RWPE2 (cell line): ENCODE data around the gene ADD1.

ENCODE experiments used
- ATAC-seq: fragments of 200-7000 bp; cut with Tn5 transposase; 3 replicates; pipeline ENCODE4 v1.9.1; 2021; ENCODE audit warnings: low read depth
- DNase-seq: peaks from one replicate; pipeline ENCODE4 v3.0.0-alpha.2; 2020; ENCODE audit warnings: low spot score
- H3K27ac ChIP-seq: fragments of 450-650 bp; 2 replicates; pipeline ENCODE4 v1.5.1; 2017; ENCODE audit warnings: mild to moderate bottlenecking; ENCODE audit not compliant: poor library complexity, severe bottlenecking
- H3K27me3 ChIP-seq: fragments of 250-450 bp; sonication (Bioruptor Pico); 2 replicates; pipeline ENCODE4 v1.5.1; 2021; ENCODE audit warnings: mild to moderate bottlenecking, moderate library complexity; ENCODE audit not compliant: insufficient read depth, poor library complexity, severe bottlenecking
- H3K36me3 ChIP-seq: fragments of 250-450 bp; sonication (Bioruptor Pico); 2 replicates; pipeline ENCODE4 v1.5.1; 2020; ENCODE audit warnings: low read depth, mild to moderate bottlenecking, moderate library complexity
- H3K4me1 ChIP-seq: fragments of 250-450 bp; sonication (Bioruptor Pico); 2 replicates; pipeline ENCODE4 v1.5.1; 2021; ENCODE audit warnings: mild to moderate bottlenecking, moderate library complexity; ENCODE audit not compliant: insufficient read depth, poor library complexity, severe bottlenecking
- H3K4me3 ChIP-seq: fragments of 250-450 bp; sonication (Bioruptor Pico); 2 replicates; pipeline ENCODE4 v1.5.1; 2021; ENCODE audit warnings: mild to moderate bottlenecking, moderate library complexity; ENCODE audit not compliant: severe bottlenecking
- H3K9me3 ChIP-seq: fragments of 250-450 bp; sonication (Bioruptor Pico); 2 replicates; pipeline ENCODE4 v1.5.1; 2021; ENCODE audit warnings: mild to moderate bottlenecking, moderate library complexity; ENCODE audit not compliant: severe bottlenecking
- CTCF ChIP-seq: fragments of 450-650 bp; IDR thresholded peaks from one replicate; pipeline ENCODE4 v1.5.1; 2017; ENCODE audit warnings: mild to moderate bottlenecking, moderate library complexity; ENCODE audit not compliant: poor library complexity, severe bottlenecking

ADD1 gene

GRCh38 chr4:2868877-2869487, 25.3 kb downstream of the ADD1 start:
- ATAC-seq = no peak
- no peak overlapping the region for H3K4me3 ChIP-seq

GRCh38 chr4:2869659-2870058, 26.0 kb downstream of the ADD1 start:
- H3K9me3 ChIP-seq = no peaks in the 10 kb centered on the region
- ATAC-seq (no peak), DNase-seq (no peak)
- no peaks in the 10 kb centered on the region for H3K27me3 ChIP-seq
- H3K36me3 ChIP-seq = no peaks in the 10 kb centered on the region
- no peaks in the 10 kb centered on the region for H3K4me1 ChIP-seq
- no peak overlapping the region for H3K27ac ChIP-seq
- no peak for TF ChIP-seq CTCF
- no peak overlapping the region for H3K4me3 ChIP-seq

More at GRCh38 chr4:2868877-2869487, 25.3 kb downstream of the ADD1 start:
- Histone ChIP-seq H3K36me3 (no peaks in the 10 kb centered on the region), H3K27me3 (no peaks in the 10 kb centered on the region), H3K9me3 (no peaks in the 10 kb centered on the region), H3K27ac (no peak overlapping the region), H3K4me1 (no peaks in the 10 kb centered on the region)
- no peak for TF ChIP-seq CTCF
- DNase-seq = no peak

GRCh38 chr4:2870082-2870481, 26.4 kb downstream of the ADD1 start:
- no peak for TF ChIP-seq CTCF
- Histone ChIP-seq H3K4me3 (no peak overlapping the region), H3K27me3 (no peaks in the 10 kb centered on the region), H3K36me3 (no peaks in the 10 kb centered on the region), H3K27ac (no peak overlapping the region), H3K9me3 (no peaks in the 10 kb centered on the region), H3K4me1 (no peaks in the 10 kb centered on the region)
- ATAC-seq (no peak), DNase-seq (no peak)

GRCh38 chr4:2871466-2871865, 27.8 kb downstream of the ADD1 start:
- ATAC-seq (no peak), DNase-seq (no peak)
- Histone ChIP-seq H3K4me1 (no peaks in the 10 kb centered on the region), H3K9me3 (no peaks in the 10 kb centered on the region), H3K27ac (no peak overlapping the region), H3K27me3 (no peaks in the 10 kb centered on the region), H3K36me3 (peaks cover 10% of the 10 kb centered on the region), H3K4me3 (no peak overlapping the region)
- no peak for TF ChIP-seq CTCF

- Histone ChIP-seq H3K27ac (no peak overlapping the region), H3K27me3 (no peaks in the 10 kb centered on the region), H3K4me3 (no peak overlapping the region), H3K9me3 (no peaks in the 10 kb centered on the region), H3K4me1 (no peaks in the 10 kb centered on the region), H3K36me3 (peaks cover 10% of the 10 kb centered on the region)
- no peak for TF ChIP-seq CTCF
- DNase-seq (no peak), ATAC-seq (no peak)
Measured at GRCh38 chr4:2871911-2872310, 28.3 kb downstream of the ADD1 start.
